Thoracic aorta (tissue), 2 donors: ENCODE measurements around the gene VSTM2L. TPM values are rescaled to one million over a fixed set of nuclear protein-coding genes. Genes with fewer than 3 reads are reported as not detected.

Experiments used
- ATAC-seq: fragments of 150-250 bp; one replicate; pipeline ENCODE4 v1.8.0; 2017; ENCODE audit warnings: low read depth; ENCODE audit not compliant: insufficient number of reproducible peaks, low FRiP score
- DNase-seq: peaks from one replicate; pipeline ENCODE4 v3.0.0-alpha.2; 2020; ENCODE audit warnings: low spot score
- H3K27ac ChIP-seq, 2 donors: fragments of 200-600 bp; sonication (generic); 1 replicate in 1 of 2; 2 replicates in 1 of 2; pipeline ENCODE4 v1.5.1; 2016; ENCODE audit warnings: mild to moderate bottlenecking in 2 of 2, moderate library complexity in 2 of 2
- H3K27me3 ChIP-seq: fragments of 200-600 bp; sonication (generic); replicated peaks from 2 replicates; pipeline ENCODE4 v1.6.0; 2016; ENCODE audit warnings: mild to moderate bottlenecking; ENCODE audit not compliant: insufficient read depth
- H3K36me3 ChIP-seq: fragments of 200-600 bp; sonication (generic); one replicate; pipeline ENCODE4 v1.5.1; 2016
- H3K4me1 ChIP-seq, 2 donors: fragments of 200-600 bp; sonication (generic); 1 replicate in 1 of 2; 2 replicates in 1 of 2; pipeline versions ENCODE4 v1.5.1 to v1.6.0; 2016; ENCODE audit warnings: low read depth in 2 of 2, mild to moderate bottlenecking in 1 of 2; ENCODE audit not compliant: control insufficient read depth in 1 of 2
- H3K4me3 ChIP-seq: fragments of 200-600 bp; sonication (generic); 2 replicates; pipeline ENCODE4 v1.5.1; 2016; ENCODE audit warnings: mild to moderate bottlenecking
- H3K9me3 ChIP-seq: fragments of 200-600 bp; sonication (generic); 2 replicates; pipeline ENCODE4 v1.5.1; 2016
- CTCF ChIP-seq: fragments of 200-600 bp; sonication (generic); IDR thresholded peaks from one replicate; pipeline ENCODE4 v1.5.1; 2019; ENCODE audit warnings: antibody characterized with exemption
- total RNA-seq, 2 donors: library from RNA; depleted of rRNA; stranded (reverse); fragments of >200 nt; gene quantifications; one replicate each; pipeline versions ENCODE4 v1.1.0 to v1.2.3, GENCODE V29; 2016

The VSTM2L gene
- total RNA-seq, 2 donors from 2014 or later = 0.68 to 5.4 TPM

DNA sequence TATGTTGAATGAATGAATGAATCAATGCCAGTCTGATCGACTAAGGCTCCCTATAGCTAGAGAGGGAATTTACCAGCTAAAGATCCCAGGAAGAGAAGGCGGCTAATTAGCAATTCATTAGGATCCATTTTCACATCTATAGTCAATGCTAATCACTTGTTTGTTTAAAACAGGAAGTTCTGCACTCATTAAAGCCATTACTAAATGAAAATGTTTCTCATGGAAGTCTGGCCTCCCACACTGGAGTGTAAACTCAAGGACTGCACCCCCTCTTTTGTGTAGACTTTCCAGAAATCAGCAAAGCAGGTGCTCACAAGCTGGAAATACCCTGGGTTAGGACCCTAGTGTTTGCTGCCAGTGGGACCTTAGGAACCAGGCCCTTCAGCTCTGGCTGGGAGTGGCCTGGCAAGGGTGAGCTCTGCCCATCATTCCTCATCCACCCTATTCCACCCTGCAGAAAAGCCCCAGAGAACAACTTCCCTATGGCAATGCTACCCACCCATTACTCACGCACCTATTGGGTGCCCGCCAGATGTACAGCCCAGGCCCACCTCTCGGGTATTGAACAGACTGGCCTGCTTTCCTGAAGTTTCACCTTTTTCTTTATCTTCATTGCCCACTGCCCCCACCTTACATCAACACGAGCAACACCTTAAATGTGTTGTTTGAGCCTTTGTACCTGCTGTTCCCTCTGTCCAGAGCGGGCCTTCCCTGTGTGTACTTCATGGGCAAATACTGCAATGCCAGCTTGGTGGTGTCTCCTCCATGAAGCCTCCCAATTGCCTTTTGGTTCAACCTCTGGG lies 69.5 kb downstream of the VSTM2L start:
- no peaks in the 10 kb centered on the region for H3K27me3 ChIP-seq
- H3K36me3 ChIP-seq = no peaks in the 10 kb centered on the region
- no peak overlapping the region for H3K4me3 ChIP-seq
- ATAC-seq = no peak
- DNase-seq = no peak
- no peaks in the 10 kb centered on the region for H3K4me1 ChIP-seq
- peaks cover 3% of the 10 kb centered on the region for H3K9me3 ChIP-seq
- no peak overlapping the region for H3K27ac ChIP-seq
- no peak for TF ChIP-seq CTCF

DNA sequence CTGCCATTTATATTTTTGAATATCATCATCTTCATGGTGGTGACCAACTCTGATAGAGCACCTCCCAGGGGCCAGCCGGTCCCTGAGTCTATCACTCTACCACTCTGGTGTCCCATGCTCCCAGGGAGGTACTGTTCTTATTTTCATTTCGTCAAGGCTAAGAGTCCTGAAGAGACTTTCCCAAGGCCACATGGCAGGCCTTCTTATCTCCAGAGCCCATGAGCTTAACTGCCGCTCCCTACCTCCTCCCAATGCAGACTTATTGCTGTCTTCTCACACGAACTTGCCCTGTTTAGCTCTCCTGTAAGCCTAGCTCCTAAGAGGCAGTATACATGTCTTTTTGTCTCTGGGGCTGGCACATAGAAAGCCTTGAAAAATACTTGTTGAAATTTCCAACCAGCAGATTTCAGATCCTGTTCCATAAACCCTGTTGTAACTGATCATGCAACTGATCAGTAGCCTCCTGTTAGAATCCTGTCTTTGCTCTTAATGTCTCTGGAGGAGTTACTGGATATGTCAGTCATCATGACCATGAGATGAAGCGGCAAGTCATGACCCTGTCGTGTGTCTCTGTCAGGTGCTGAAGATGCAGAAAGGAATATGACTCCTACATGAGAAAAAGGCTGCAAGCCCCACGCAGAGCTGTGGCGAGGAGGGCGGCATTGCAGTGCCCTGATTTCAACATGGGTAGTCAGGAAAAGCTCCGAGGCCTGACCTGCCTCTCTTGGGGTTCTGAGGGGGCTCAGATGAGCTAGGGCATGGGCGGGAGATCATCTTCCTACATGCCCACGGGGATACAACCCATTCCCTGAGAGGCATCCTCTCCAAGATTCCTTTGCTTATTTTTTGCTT lies 70.4 kb downstream of the VSTM2L start:
- no peak overlapping the region for H3K27ac ChIP-seq
- DNase-seq = no peak
- H3K4me1 ChIP-seq = no peaks in the 10 kb centered on the region
- ATAC-seq = no peak
- no peak overlapping the region for H3K4me3 ChIP-seq
- TF ChIP-seq CTCF = no peak
- no peaks in the 10 kb centered on the region for H3K36me3 ChIP-seq
- no peaks in the 10 kb centered on the region for H3K9me3 ChIP-seq
- H3K27me3 ChIP-seq = no peaks in the 10 kb centered on the region

GRCh38 chr20:37976887-37977286 lies 74.0 kb downstream of the VSTM2L start:
- no peak overlapping the region for H3K4me3 ChIP-seq
- H3K27me3 ChIP-seq = no peaks in the 10 kb centered on the region
- no peak for TF ChIP-seq CTCF
- peaks cover 8% of the 10 kb centered on the region for H3K36me3 ChIP-seq
- no peaks in the 10 kb centered on the region for H3K9me3 ChIP-seq
- ATAC-seq = no peak
- H3K4me1 ChIP-seq = no peaks in the 10 kb centered on the region
- H3K27ac ChIP-seq = no peak overlapping the region
- DNase-seq = no peak

GRCh38 chr20:37977338-37977737 lies 74.4 kb downstream of the VSTM2L start:
- no peaks in the 10 kb centered on the region for H3K9me3 ChIP-seq
- ATAC-seq (no peak), DNase-seq (no peak)
- no peak overlapping the region for H3K4me3 ChIP-seq
- no peak overlapping the region for H3K27ac ChIP-seq
- H3K27me3 ChIP-seq = no peaks in the 10 kb centered on the region
- no peaks in the 10 kb centered on the region for H3K4me1 ChIP-seq
- no peak for TF ChIP-seq CTCF
- H3K36me3 ChIP-seq = peaks cover 8% of the 10 kb centered on the region

DNA sequence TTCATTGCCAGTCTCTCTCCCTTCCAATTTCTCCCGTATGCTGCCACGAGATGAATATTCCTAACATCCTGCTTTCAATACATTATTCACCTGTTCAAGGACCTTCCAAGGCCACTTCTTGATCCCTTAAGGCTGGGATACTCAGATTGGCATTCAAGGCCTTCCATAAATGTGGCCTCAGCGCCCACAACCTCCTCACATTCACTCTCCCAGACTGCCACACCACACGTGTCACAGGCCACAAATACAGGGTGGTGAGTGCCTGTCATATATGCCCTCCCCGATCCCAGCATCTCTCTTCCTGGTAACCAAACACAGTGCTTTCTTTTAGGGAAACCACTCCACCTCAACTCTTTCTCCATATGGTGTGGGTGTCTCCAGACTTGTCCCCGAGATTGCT lies 74.9 kb downstream of the VSTM2L start:
- no peak for TF ChIP-seq CTCF
- Histone ChIP-seq H3K36me3 (peaks cover 8% of the 10 kb centered on the region), H3K4me3 (no peak overlapping the region), H3K27ac (no peak overlapping the region), H3K4me1 (no peaks in the 10 kb centered on the region), H3K27me3 (no peaks in the 10 kb centered on the region), H3K9me3 (no peaks in the 10 kb centered on the region)
- ATAC-seq (no peak), DNase-seq (no peak)
